HEK293 (cell line): ENCODE measurements around the gene SEMA3G.

Source experiments
- CTCF ChIA-PET: fragments of 350-600 bp; formaldehyde crosslinking; extraction: SDS; loops from one replicate; lab custom pipeline; 2021; ENCODE audit warnings: antibody characterized with exemption; lab: Yijun Ruan, JAX
- POLR2A ChIA-PET: fragments of 300-600 bp; formaldehyde crosslinking; extraction: SDS; loops from one replicate; lab custom pipeline; 2020; ENCODE audit warnings: antibody characterized with exemption, inconsistent platforms; lab: Yijun Ruan, JAX
- H3K27ac ChIP-seq: fragments of 200-500 bp; sonication (Bioruptor generic); 2 replicates; pipeline ENCODE4 v1.5.1; 2014; ENCODE audit warnings: low read depth, low read length, control low read depth, inconsistent platforms; ENCODE audit errors: extremely low read depth
- H3K36me3 ChIP-seq, 2 experiments: fragments of 200-500 bp in 1 of 2; sonication (Bioruptor generic) in 1 of 2; 1 replicate in 1 of 2; 2 replicates in 1 of 2; pipeline ENCODE4 v1.5.1; 2014 to 2017; ENCODE audit warnings: inconsistent platforms in 2 of 2, low read length in 2 of 2; ENCODE audit not compliant: control insufficient read depth in 2 of 2, insufficient read depth in 1 of 2
- H3K4me1 ChIP-seq: fragments of 200-500 bp; sonication (Bioruptor generic); 2 replicates; pipeline ENCODE4 v1.5.1; 2014; ENCODE audit warnings: mild to moderate bottlenecking, low read length, inconsistent platforms; ENCODE audit not compliant: control insufficient read depth, insufficient read depth
- H3K4me3 ChIP-seq: 2 replicates; pipeline ENCODE4 v1.5.1; 2011; ENCODE audit warnings: low read depth, mild to moderate bottlenecking, control low read depth, low read length, moderate library complexity
- H3K9me3 ChIP-seq: fragments of 200-500 bp; sonication (Bioruptor generic); 2 replicates; pipeline ENCODE4 v1.5.1; 2014; ENCODE audit warnings: low read depth, low read length, inconsistent platforms; ENCODE audit not compliant: control insufficient read depth, insufficient read depth
- GFI1B ChIP-seq: fragments of 450-650 bp; formaldehyde crosslinking; IDR thresholded peaks from 2 replicates; pipeline ENCODE4 v1.5.1; 2016; ENCODE audit warnings: missing biosample characterization, missing genetic modification characterization
- KLF10 ChIP-seq: fragments of 450-650 bp; IDR thresholded peaks from 2 replicates; pipeline ENCODE4 v1.5.1; 2018; ENCODE audit warnings: missing biosample characterization, mild to moderate bottlenecking, missing genetic modification characterization
- OVOL3 ChIP-seq: fragments of 450-650 bp; formaldehyde crosslinking; IDR thresholded peaks from 2 replicates; pipeline ENCODE4 v1.5.1; 2016; ENCODE audit warnings: missing biosample characterization, missing genetic modification characterization
- TRIM28 ChIP-seq: IDR thresholded peaks from 2 replicates; pipeline ENCODE4 v1.6.1; 2011; ENCODE audit warnings: low read length, control low read depth, borderline replicate concordance
- ZFP41 ChIP-seq: fragments of 450-650 bp; formaldehyde crosslinking; IDR thresholded peaks from 2 replicates; pipeline ENCODE4 v1.5.1; 2016; ENCODE audit warnings: missing biosample characterization, missing genetic modification characterization, borderline replicate concordance
- ZNF146 ChIP-seq: fragments of 450-650 bp; formaldehyde crosslinking; IDR thresholded peaks from 2 replicates; pipeline ENCODE4 v1.5.1; 2016; ENCODE audit warnings: missing biosample characterization, missing genetic modification characterization
- ZNF157 ChIP-seq: fragments of 450-650 bp; formaldehyde crosslinking; IDR thresholded peaks from 2 replicates; pipeline ENCODE4 v1.5.1; 2016; ENCODE audit warnings: missing biosample characterization, missing genetic modification characterization
- ZNF426 ChIP-seq: fragments of 450-650 bp; formaldehyde crosslinking; IDR thresholded peaks from 2 replicates; pipeline ENCODE4 v1.5.1; 2017; ENCODE audit warnings: missing biosample characterization, missing genetic modification characterization, mild to moderate bottlenecking, inconsistent platforms, moderate library complexity
- ZNF514 ChIP-seq: fragments of 450-650 bp; formaldehyde crosslinking; IDR thresholded peaks from 2 replicates; pipeline ENCODE4 v1.5.1; 2016; ENCODE audit warnings: missing biosample characterization, missing genetic modification characterization
- ZNF529 ChIP-seq: fragments of 450-650 bp; formaldehyde crosslinking; IDR thresholded peaks from 2 replicates; pipeline ENCODE4 v1.5.1; 2017; ENCODE audit warnings: missing genetic modification characterization, missing biosample characterization; ENCODE audit not compliant: insufficient replicate concordance
- ZNF530 ChIP-seq: fragments of 450-650 bp; formaldehyde crosslinking; IDR thresholded peaks from 2 replicates; pipeline ENCODE4 v1.5.1; 2016; ENCODE audit warnings: low read depth, missing biosample characterization, missing genetic modification characterization
- ZNF623 ChIP-seq: fragments of 450-650 bp; formaldehyde crosslinking; IDR thresholded peaks from 2 replicates; pipeline ENCODE4 v1.5.1; 2016; ENCODE audit warnings: missing biosample characterization, missing genetic modification characterization
- ZNF670 ChIP-seq: fragments of 450-650 bp; formaldehyde crosslinking; IDR thresholded peaks from 2 replicates; pipeline ENCODE4 v1.5.1; 2016; ENCODE audit warnings: missing biosample characterization, missing genetic modification characterization, low read depth
- ZNF837 ChIP-seq: fragments of 450-650 bp; formaldehyde crosslinking; IDR thresholded peaks from 2 replicates; pipeline ENCODE4 v1.5.1; 2016; ENCODE audit warnings: missing biosample characterization, missing genetic modification characterization
- ZSCAN23 ChIP-seq: fragments of 450-650 bp; formaldehyde crosslinking; IDR thresholded peaks from 2 replicates; pipeline ENCODE4 v1.5.1; 2016; ENCODE audit warnings: missing biosample characterization, missing genetic modification characterization
- TF ChIP-seq, protein P1 (sequence below): fragments of 450-650 bp; IDR thresholded peaks from 2 replicates; pipeline ENCODE4 v1.5.1; 2018; ENCODE audit warnings: missing biosample characterization, mild to moderate bottlenecking, missing genetic modification characterization
- TF ChIP-seq, protein P2 (sequence below): fragments of 450-650 bp; formaldehyde crosslinking; IDR thresholded peaks from 2 replicates; pipeline ENCODE4 v1.5.1; 2017; ENCODE audit warnings: missing biosample characterization, missing genetic modification characterization
- TF ChIP-seq, protein P3 (sequence below): fragments of 450-650 bp; formaldehyde crosslinking; IDR thresholded peaks from 2 replicates; pipeline ENCODE4 v1.5.1; 2016; ENCODE audit warnings: missing biosample characterization, missing genetic modification characterization
- TF ChIP-seq, protein P4 (sequence below): fragments of 450-650 bp; formaldehyde crosslinking; IDR thresholded peaks from 2 replicates; pipeline ENCODE4 v1.5.1; 2017; ENCODE audit warnings: missing biosample characterization, missing genetic modification characterization

Gene SEMA3G

DNA sequence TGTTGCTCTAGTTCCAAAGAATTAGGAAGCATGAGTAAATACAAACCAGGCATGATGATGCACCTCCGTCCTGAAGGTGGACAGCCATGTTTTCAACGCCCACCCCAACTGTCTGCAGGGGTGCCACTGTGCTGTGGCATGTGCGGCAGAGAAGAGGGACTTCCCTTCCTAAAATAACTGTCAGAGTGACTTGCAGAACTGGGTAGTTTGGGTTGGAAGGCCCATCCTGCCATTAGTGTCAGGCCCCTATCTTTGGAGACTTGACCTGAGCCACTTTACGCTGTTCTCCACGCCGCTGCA, 32.8 kb upstream of the SEMA3G start (continued):
- TF ChIP-seq, protein P1, sequence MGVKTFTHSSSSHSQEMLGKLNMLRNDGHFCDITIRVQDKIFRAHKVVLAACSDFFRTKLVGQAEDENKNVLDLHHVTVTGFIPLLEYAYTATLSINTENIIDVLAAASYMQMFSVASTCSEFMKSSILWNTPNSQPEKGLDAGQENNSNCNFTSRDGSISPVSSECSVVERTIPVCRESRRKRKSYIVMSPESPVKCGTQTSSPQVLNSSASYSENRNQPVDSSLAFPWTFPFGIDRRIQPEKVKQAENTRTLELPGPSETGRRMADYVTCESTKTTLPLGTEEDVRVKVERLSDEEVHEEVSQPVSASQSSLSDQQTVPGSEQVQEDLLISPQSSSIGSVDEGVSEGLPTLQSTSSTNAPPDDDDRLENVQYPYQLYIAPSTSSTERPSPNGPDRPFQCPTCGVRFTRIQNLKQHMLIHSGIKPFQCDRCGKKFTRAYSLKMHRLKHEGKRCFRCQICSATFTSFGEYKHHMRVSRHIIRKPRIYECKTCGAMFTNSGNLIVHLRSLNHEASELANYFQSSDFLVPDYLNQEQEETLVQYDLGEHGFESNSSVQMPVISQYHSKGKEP (tag by site-specific recombination) = no peak
- TF ChIP-seq ZNF837 (tag by site-specific recombination) = no peak
- TF ChIP-seq ZNF514 (tag by site-specific recombination) = no peak
- TF ChIP-seq KLF10 = no peak
- no peak for TF ChIP-seq ZNF146

DNA sequence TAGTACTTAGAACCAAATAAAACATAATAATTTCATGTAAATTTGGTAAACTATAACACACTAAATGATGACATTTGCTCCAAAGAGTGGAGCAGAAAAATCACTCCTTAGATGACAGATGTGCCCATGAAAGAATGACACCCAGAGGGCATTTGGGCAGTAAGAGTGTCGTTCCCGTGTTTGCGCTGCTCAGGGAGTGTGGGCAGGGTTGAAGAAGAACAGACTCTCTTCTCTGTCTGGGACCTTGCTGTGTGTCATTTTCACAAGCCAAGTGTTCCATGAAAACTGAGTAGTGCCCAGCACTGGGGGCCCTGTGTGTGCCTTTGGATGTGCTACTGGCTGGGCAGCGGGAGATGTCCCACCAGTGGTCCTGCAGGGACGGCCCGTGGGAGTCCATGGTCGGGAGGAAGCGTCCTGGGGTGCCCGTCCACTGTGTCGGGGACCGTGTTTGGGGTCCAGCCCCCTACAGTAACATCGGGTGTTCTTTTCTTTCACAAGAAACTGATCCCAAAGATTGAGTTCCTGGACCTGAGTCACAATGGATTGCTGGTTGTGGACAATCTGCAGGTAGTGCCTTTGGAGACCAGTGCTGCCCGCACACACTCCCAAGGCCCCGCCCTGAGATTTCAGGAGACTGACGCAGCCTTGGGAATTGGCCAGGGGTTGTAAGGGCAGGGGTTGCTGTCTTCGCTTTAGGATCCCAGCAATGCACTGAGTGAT, 32.3 kb upstream of the SEMA3G start:
- no peak overlapping the region for H3K4me3 ChIP-seq
- TF ChIP-seq ZSCAN23 = no peak
- TF ChIP-seq, protein P2, sequence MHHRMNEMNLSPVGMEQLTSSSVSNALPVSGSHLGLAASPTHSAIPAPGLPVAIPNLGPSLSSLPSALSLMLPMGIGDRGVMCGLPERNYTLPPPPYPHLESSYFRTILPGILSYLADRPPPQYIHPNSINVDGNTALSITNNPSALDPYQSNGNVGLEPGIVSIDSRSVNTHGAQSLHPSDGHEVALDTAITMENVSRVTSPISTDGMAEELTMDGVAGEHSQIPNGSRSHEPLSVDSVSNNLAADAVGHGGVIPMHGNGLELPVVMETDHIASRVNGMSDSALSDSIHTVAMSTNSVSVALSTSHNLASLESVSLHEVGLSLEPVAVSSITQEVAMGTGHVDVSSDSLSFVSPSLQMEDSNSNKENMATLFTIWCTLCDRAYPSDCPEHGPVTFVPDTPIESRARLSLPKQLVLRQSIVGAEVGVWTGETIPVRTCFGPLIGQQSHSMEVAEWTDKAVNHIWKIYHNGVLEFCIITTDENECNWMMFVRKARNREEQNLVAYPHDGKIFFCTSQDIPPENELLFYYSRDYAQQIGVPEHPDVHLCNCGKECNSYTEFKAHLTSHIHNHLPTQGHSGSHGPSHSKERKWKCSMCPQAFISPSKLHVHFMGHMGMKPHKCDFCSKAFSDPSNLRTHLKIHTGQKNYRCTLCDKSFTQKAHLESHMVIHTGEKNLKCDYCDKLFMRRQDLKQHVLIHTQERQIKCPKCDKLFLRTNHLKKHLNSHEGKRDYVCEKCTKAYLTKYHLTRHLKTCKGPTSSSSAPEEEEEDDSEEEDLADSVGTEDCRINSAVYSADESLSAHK (tag by site-specific recombination) = no peak
- H3K4me1 ChIP-seq = no peaks in the 10 kb centered on the region
- no peaks in the 10 kb centered on the region for H3K9me3 ChIP-seq
- peaks cover 7 to 97% of the 10 kb centered on the region in 2 experiments; a peak in 2 of 3 replicates for H3K36me3 ChIP-seq
- ChIA-PET CTCF (interaction anchor here (0.6 to 0.7 kb wide), 2 partner anchors 22 to 328 kb away, joined by 3 read pairs; no protein-coding TSS in a partner anchor), POLR2A (no interaction called here)
- no peak overlapping the region for H3K27ac ChIP-seq

DNA sequence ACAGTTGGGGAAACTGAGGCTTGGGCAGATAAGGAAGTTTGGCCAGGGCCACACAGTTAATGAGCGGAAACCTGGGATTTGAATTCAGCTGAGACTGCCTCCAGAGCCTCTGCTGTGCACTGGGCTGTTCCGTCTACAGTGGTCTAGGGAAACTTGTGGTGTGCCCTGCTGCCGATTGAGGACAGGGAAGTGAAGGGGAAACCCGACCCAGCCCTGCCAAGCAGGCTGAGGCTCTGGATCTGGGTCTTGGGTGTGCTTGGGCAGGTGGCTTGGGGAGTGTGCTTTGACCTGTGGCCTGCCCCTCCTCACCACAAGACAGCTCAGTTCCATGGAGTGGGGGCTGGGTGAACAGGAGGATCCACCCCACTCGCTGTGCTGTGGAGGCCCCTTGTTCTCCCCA, 28.1 kb upstream of the SEMA3G start:
- H3K4me1 ChIP-seq = no peaks in the 10 kb centered on the region
- TF ChIP-seq, protein P3, sequence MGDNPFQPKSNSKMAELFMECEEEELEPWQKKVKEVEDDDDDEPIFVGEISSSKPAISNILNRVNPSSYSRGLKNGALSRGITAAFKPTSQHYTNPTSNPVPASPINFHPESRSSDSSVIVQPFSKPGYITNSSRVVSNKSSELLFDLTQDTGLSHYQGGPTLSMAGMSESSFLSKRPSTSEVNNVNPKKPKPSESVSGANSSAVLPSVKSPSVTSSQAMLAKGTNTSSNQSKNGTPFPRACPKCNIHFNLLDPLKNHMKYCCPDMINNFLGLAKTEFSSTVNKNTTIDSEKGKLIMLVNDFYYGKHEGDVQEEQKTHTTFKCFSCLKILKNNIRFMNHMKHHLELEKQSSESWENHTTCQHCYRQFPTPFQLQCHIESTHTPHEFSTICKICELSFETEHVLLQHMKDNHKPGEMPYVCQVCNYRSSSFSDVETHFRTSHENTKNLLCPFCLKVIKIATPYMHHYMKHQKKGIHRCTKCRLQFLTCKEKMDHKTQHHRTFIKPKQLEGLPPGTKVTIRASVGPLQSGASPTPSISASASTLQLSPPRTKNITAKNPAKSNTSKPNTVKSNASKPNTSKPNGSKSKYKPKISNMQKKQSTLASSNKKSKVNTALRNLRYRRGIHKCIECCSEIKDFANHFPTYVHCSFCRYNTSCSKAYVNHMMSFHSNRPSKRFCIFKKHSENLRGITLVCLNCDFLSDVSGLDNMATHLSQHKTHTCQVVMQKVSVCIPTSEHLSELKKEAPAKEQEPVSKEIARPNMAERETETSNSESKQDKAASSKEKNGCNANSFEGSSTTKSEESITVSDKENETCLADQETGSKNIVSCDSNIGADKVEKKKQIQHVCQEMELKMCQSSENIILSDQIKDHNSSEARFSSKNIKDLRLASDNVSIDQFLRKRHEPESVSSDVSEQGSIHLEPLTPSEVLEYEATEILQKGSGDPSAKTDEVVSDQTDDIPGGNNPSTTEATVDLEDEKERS = no peak
- TF ChIP-seq ZNF623 (tag by site-specific recombination) = no peak
- TF ChIP-seq, all 188 proteins: peak for 0
- ChIA-PET POLR2A (no interaction called here), CTCF (interaction anchor here (0.8 to 1.1 kb wide), 2 partner anchors 8 to 15 kb away, joined by 3 read pairs; no protein-coding TSS in a partner anchor)
- Histone ChIP-seq H3K27ac (no peak overlapping the region), H3K4me3 (no peak overlapping the region), H3K36me3 (peaks cover 7 to 91% of the 10 kb centered on the region in 2 experiments; a peak in 2 of 3 replicates), H3K9me3 (no peaks in the 10 kb centered on the region)

DNA sequence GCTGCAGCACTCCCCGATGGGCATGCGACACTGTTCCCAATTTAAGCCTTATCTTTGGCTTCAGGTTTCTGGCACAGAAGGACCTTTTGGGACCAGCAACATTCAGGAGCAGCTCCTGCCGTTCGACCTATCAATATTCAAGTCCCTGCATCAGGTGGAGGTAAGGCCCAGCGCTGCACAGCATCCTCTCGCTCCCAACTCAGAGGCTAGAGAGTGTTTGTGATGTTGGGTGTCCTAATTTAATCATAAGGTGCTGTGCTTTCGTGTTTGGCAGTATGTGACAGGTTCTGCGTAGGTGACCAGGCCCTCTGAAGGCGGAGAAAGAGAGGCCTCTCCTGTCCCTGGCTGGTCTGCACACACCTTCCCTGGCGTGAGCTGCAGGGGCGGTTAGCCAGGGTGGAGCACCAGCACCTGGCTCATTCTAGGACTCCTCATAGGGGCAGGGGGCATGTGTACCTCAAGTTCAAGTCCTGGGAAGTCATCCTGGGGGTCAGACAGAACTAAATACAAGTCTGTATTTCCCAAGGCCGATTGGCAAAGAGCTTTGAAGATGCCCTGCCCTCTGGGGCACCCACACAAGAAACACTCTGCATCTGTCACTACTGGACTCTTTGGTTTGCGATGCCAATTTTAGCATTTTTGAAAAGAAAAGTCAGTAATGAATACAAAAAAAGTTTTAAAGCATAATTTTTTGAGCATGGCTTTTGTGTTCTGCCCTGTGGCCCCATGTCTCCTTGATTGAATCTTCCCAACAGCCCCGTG, 27.5 kb upstream of the SEMA3G start:
- Histone ChIP-seq H3K4me3 (no peak overlapping the region), H3K36me3 (peaks cover 7 to 91% of the 10 kb centered on the region in 2 experiments; a peak in 2 of 3 replicates), H3K4me1 (no peaks in the 10 kb centered on the region), H3K9me3 (no peaks in the 10 kb centered on the region), H3K27ac (no peak overlapping the region)
- ChIA-PET POLR2A (no interaction called here), CTCF (interaction anchor here (0.8 to 1.1 kb wide), 2 partner anchors 9 to 14 kb away, joined by 3 read pairs; no protein-coding TSS in a partner anchor)
- no peak for TF ChIP-seq ZNF670
- TF ChIP-seq, protein P4, sequence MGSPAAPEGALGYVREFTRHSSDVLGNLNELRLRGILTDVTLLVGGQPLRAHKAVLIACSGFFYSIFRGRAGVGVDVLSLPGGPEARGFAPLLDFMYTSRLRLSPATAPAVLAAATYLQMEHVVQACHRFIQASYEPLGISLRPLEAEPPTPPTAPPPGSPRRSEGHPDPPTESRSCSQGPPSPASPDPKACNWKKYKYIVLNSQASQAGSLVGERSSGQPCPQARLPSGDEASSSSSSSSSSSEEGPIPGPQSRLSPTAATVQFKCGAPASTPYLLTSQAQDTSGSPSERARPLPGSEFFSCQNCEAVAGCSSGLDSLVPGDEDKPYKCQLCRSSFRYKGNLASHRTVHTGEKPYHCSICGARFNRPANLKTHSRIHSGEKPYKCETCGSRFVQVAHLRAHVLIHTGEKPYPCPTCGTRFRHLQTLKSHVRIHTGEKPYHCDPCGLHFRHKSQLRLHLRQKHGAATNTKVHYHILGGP (tag by site-specific recombination) = no peak
- no peak for TF ChIP-seq ZNF426 (tag by site-specific recombination)
- TF ChIP-seq ZFP41 (tag by site-specific recombination) = no peak
- TF ChIP-seq TRIM28 = no peak
- no peak for TF ChIP-seq OVOL3 (tag by site-specific recombination)
- TF ChIP-seq ZNF530 (tag by site-specific recombination) = no peak
- TF ChIP-seq ZNF157 (tag by site-specific recombination) = no peak
- no peak for TF ChIP-seq GFI1B
- no peak for TF ChIP-seq ZNF529 (tag by site-specific recombination)
